HepG2 (cell line): ENCODE results near the gene SIK3. TPM values are rescaled to one million over a fixed set of nuclear protein-coding genes. Genes with fewer than 3 reads are reported as not detected.

Experiments
- CEBPG ChIP-seq: IDR thresholded peaks from 2 replicates; pipeline ENCODE4 v1.6.1; 2016
- DNMT1 ChIP-seq: sonication (generic); formaldehyde crosslinking; IDR thresholded peaks from 2 replicates; pipeline ENCODE4 v1.5.1; 2020; ENCODE audit warnings: mild to moderate bottlenecking, missing genetic modification reagents
- EZH2 ChIP-seq: conservative IDR thresholded peaks from 2 replicates; pipeline ENCODE4 v1.6.1; 2012; ENCODE audit warnings: mild to moderate bottlenecking, low read depth, low read length, moderate library complexity
- HCFC1 ChIP-seq: fragments of 150-350 bp; IDR thresholded peaks from 2 replicates; pipeline ENCODE4 v1.6.1; 2014; ENCODE audit warnings: low read depth, low read length
- HMG20B ChIP-seq: conservative IDR thresholded peaks from 2 replicates; pipeline ENCODE4 v1.6.1; 2016; ENCODE audit warnings: missing genetic modification reagents, missing compliant biosample characterization
- HNF4A ChIP-seq: sonication (generic); formaldehyde crosslinking; IDR thresholded peaks from 2 replicates; pipeline ENCODE4 v1.4.0; 2020; ENCODE audit warnings: missing genetic modification reagents
- IKZF5 ChIP-seq: IDR thresholded peaks from 2 replicates; pipeline ENCODE4 v1.6.1; 2018; ENCODE audit warnings: missing genetic modification reagents, mild to moderate bottlenecking, missing compliant biosample characterization
- KDM5A ChIP-seq: fragments of 200-600 bp; sonication (generic); IDR thresholded peaks from 2 replicates; pipeline ENCODE4 v1.7.0; 2018; ENCODE audit warnings: antibody characterized with exemption, mild to moderate bottlenecking, low read length, borderline replicate concordance
- MED1 ChIP-seq: sonication (generic); formaldehyde crosslinking; IDR thresholded peaks from 2 replicates; pipeline ENCODE4 v1.4.0; 2020; ENCODE audit warnings: missing genetic modification reagents
- NR2F2 ChIP-seq: IDR thresholded peaks from 2 replicates; pipeline ENCODE4 v1.6.1; 2012; ENCODE audit warnings: low read depth, inconsistent platforms, borderline replicate concordance
- PAF1 ChIP-seq: IDR thresholded peaks from 2 replicates; pipeline ENCODE4 v1.6.1; 2016; ENCODE audit warnings: missing genetic modification reagents, missing compliant biosample characterization
- SOX13 ChIP-seq, 3 experiments: fragments of 450-650 bp in 1 of 3; sonication (generic) in 1 of 3; formaldehyde crosslinking in 1 of 3; IDR thresholded peaks in 2 of 3; conservative IDR thresholded peaks in 1 of 3; 2 replicates each; pipeline versions ENCODE4 v1.5.0 to v1.6.1; 2016 to 2020; ENCODE audit warnings: antibody characterized with exemption in 1 of 3, mild to moderate bottlenecking in 1 of 3, missing compliant biosample characterization in 1 of 3, missing genetic modification reagents in 1 of 3, moderate library complexity in 1 of 3
- SOX5 ChIP-seq: IDR thresholded peaks from 2 replicates; pipeline ENCODE4 v1.6.1; 2016; ENCODE audit warnings: borderline replicate concordance
- TOE1 ChIP-seq: sonication (generic); formaldehyde crosslinking; IDR thresholded peaks from 2 replicates; pipeline ENCODE4 v1.4.0; 2020; ENCODE audit warnings: mild to moderate bottlenecking, missing genetic modification reagents
- ZMYM2 ChIP-seq: sonication (generic); formaldehyde crosslinking; IDR thresholded peaks from 2 replicates; pipeline ENCODE4 v1.8.0; 2022; ENCODE audit warnings: mild to moderate bottlenecking, missing genetic modification reagents
- ZNF343 ChIP-seq: sonication (generic); formaldehyde crosslinking; IDR thresholded peaks from 2 replicates; pipeline ENCODE4 v1.4.0; 2020; ENCODE audit warnings: mild to moderate bottlenecking, missing genetic modification reagents
- ZNF570 ChIP-seq: sonication (generic); formaldehyde crosslinking; IDR thresholded peaks from 2 replicates; pipeline ENCODE4 v1.4.0; 2020; ENCODE audit warnings: mild to moderate bottlenecking, missing genetic modification reagents, borderline replicate concordance
- ZNF788 ChIP-seq: sonication (generic); formaldehyde crosslinking; IDR thresholded peaks from 2 replicates; pipeline ENCODE4 v1.5.0; 2020; ENCODE audit warnings: mild to moderate bottlenecking, missing genetic modification reagents, borderline replicate concordance
- polyA plus RNA-seq, 8 experiments: library from polyadenylated mRNA; depleted of rRNA in 3 of 8; stranded (reverse) in 7 of 8; unstranded in 1 of 8; fragments of >200 nt; fragmentation: Illumina TruSeq in 4 of 8; extraction: Trizol in 4 of 8; gene quantifications; 2 replicates each; pipeline versions ENCODE4 v1.2.1 to v1.2.3, GENCODE V29; 2011 to 2016; ENCODE audit warnings: low read depth in 4 of 8, missing spikeins in 1 of 8, mixed read lengths in 1 of 8; ENCODE audit not compliant: insufficient read depth in 1 of 8
- total RNA-seq, 5 experiments: library from RNA; depleted of rRNA; stranded (reverse); fragments of >200 nt; fragmentation: Illumina TruSeq; extraction: Trizol; gene quantifications; 2 replicates each; pipeline ENCODE4 v1.2.3, GENCODE V29; 2016; ENCODE audit warnings: low read depth in 1 of 5
- TF ChIP-seq, protein P1 (sequence below): sonication (generic); formaldehyde crosslinking; IDR thresholded peaks from 2 replicates; pipeline ENCODE4 v1.5.0; 2020; ENCODE audit warnings: mild to moderate bottlenecking, missing genetic modification reagents
- TF ChIP-seq, protein P2 (sequence below): IDR thresholded peaks from 2 replicates; pipeline ENCODE4 v1.6.1; 2018; ENCODE audit warnings: missing genetic modification reagents
- TF ChIP-seq, protein P3 (sequence below): sonication (generic); formaldehyde crosslinking; IDR thresholded peaks from 2 replicates; pipeline ENCODE4 v1.4.0; 2020; ENCODE audit warnings: missing genetic modification reagents

SIK3 gene
- total and polyA plus RNA-seq, 2 of the 13 experiments (the other 11 are each of a cell fraction or from before 2014, with no cell fraction given), result 5.7 to 9.8 TPM

DNA sequence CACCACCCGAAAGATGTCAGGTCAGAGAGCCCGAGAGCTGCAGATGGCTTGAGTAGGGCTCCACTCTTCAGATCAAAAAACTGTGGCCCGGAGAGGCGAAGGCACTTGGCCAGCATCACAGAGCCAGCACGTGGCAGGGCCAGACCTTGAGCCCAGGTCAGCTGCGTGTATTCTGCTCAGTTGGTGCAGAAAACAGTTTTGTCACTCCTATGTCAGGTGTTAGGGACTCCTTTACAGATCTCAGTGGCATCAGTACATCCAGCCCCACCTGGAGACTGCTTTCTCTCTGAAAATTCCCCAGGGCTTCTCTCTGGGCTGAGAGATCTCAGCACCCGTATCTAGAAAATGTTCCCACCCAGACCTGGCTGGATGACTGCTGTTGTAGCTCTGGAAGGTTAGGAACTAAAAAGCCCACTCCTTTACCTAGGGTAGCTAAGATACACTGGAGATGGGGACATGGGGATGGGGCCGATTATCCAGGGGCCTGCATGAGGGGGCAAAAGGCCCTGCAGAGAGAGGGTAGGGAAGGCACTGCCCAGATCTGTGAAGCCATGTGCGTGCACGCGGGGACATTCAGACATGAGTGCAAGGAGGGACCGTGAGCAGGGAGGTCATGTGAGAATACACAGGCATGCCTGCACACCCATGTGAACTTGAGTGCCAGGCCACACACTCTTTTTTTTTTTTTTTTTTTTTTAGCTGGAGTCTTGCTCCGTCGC is 264.3 kb downstream of the SIK3 start (continued):
- TF ChIP-seq TOE1 (CRISPR knock-in tag) (peak; percentile 84), HNF4A (CRISPR knock-in tag) (peak; percentile 88), PAF1 (CRISPR knock-in tag) (peak; percentile 64), KDM5A (no peak), ZNF343 (CRISPR knock-in tag) (peak; percentile 37; the same call in 1 of the 2 replicates), HMG20B (CRISPR knock-in tag) (0 out of 2 replicates have a peak, but pooled peaks have one; percentile 7), NR2F2 (no peak), ZMYM2 (peak; percentile 52; the same call in 1 of the 2 replicates), IKZF5 (CRISPR knock-in tag) (peak; percentile 79), MED1 (peak; percentile 92), SOX13 (IDR thresholded peaks at IDR 0.05) (0 out of 2 replicates have a peak, but pooled peaks have one; percentile 11), SOX13 (CRISPR knock-in tag; conservative IDR thresholded peaks at IDR 0.05 in 1 of 2, IDR thresholded peaks at IDR 0.05 in 1 of 2) (peak in 1 of 2 experiments; percentile 78; a peak in 2 of 4 replicates), DNMT1 (CRISPR knock-in tag) (0 out of 2 replicates have a peak, but pooled peaks have one; percentile 4), SOX5 (CRISPR knock-in tag) (peak; percentile 78), ZNF788 (CRISPR knock-in tag) (peak; percentile 62; the same call in 1 of the 2 replicates), CEBPG (CRISPR knock-in tag) (0 out of 2 replicates have a peak, but pooled peaks have one; percentile 12), EZH2 (no peak), ZNF570 (no peak), HCFC1 (no peak)
- TF ChIP-seq, protein P1, sequence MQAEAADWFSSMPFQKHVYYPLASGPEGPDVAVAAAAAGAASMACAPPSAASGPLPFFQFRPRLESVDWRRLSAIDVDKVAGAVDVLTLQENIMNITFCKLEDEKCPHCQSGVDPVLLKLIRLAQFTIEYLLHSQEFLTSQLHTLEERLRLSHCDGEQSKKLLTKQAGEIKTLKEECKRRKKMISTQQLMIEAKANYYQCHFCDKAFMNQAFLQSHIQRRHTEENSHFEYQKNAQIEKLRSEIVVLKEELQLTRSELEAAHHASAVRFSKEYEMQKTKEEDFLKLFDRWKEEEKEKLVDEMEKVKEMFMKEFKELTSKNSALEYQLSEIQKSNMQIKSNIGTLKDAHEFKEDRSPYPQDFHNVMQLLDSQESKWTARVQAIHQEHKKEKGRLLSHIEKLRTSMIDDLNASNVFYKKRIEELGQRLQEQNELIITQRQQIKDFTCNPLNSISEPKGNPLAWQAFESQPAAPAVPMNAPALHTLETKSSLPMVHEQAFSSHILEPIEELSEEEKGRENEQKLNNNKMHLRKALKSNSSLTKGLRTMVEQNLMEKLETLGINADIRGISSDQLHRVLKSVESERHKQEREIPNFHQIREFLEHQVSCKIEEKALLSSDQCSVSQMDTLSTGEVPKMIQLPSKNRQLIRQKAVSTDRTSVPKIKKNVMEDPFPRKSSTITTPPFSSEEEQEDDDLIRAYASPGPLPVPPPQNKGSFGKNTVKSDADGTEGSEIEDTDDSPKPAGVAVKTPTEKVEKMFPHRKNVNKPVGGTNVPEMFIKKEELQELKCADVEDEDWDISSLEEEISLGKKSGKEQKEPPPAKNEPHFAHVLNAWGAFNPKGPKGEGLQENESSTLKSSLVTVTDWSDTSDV, result no peak; the same call in 1 of the 2 replicates
- TF ChIP-seq, protein P2, sequence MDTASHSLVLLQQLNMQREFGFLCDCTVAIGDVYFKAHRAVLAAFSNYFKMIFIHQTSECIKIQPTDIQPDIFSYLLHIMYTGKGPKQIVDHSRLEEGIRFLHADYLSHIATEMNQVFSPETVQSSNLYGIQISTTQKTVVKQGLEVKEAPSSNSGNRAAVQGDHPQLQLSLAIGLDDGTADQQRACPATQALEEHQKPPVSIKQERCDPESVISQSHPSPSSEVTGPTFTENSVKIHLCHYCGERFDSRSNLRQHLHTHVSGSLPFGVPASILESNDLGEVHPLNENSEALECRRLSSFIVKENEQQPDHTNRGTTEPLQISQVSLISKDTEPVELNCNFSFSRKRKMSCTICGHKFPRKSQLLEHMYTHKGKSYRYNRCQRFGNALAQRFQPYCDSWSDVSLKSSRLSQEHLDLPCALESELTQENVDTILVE (CRISPR knock-in tag), result peak; percentile 75; the same call in 1 of the 2 replicates
- TF ChIP-seq, protein P3, sequence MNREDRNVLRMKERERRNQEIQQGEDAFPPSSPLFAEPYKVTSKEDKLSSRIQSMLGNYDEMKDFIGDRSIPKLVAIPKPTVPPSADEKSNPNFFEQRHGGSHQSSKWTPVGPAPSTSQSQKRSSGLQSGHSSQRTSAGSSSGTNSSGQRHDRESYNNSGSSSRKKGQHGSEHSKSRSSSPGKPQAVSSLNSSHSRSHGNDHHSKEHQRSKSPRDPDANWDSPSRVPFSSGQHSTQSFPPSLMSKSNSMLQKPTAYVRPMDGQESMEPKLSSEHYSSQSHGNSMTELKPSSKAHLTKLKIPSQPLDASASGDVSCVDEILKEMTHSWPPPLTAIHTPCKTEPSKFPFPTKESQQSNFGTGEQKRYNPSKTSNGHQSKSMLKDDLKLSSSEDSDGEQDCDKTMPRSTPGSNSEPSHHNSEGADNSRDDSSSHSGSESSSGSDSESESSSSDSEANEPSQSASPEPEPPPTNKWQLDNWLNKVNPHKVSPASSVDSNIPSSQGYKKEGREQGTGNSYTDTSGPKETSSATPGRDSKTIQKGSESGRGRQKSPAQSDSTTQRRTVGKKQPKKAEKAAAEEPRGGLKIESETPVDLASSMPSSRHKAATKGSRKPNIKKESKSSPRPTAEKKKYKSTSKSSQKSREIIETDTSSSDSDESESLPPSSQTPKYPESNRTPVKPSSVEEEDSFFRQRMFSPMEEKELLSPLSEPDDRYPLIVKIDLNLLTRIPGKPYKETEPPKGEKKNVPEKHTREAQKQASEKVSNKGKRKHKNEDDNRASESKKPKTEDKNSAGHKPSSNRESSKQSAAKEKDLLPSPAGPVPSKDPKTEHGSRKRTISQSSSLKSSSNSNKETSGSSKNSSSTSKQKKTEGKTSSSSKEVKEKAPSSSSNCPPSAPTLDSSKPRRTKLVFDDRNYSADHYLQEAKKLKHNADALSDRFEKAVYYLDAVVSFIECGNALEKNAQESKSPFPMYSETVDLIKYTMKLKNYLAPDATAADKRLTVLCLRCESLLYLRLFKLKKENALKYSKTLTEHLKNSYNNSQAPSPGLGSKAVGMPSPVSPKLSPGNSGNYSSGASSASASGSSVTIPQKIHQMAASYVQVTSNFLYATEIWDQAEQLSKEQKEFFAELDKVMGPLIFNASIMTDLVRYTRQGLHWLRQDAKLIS (CRISPR knock-in tag), result 0 out of 2 replicates have a peak, but pooled peaks have one; percentile 28
